ENCODE measurements around the gene FBXW11. TPM values are rescaled to one million over a fixed set of nuclear protein-coding genes. Genes with fewer than 3 reads are reported as not detected.

FBXW11 gene
- total RNA-seq, 4 donors from 2014 or later: 40.7 to 76.7 (median 49.1) TPM

DNA sequence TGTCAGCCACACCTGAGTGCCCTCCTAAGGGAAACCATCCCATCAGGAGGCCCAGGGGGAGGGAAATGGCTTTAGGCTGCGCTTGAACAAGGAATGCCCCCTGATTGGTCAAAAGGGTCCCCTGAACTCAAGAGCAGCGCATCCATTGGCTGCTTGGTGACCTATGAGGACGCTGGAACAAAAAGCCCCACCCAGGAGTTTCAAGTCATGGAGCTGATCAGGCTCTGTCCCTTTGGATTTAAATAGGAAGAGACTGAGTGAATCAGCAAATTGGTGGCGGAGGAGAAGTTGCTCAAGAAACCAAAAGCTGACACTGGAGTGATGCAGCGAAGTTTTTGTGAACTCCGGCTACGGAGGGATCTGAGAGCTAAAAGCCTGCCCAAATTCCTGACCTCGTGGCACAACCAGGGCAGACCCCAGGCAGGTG, 154.2 kb downstream of the FBXW11 start:
- no peaks in the 10 kb centered on the region for H3K9me3 ChIP-seq
- no peaks in the 10 kb centered on the region for H3K27me3 ChIP-seq
- H3K4me1 ChIP-seq: no peaks in the 10 kb centered on the region
- TF ChIP-seq, protein P1, sequence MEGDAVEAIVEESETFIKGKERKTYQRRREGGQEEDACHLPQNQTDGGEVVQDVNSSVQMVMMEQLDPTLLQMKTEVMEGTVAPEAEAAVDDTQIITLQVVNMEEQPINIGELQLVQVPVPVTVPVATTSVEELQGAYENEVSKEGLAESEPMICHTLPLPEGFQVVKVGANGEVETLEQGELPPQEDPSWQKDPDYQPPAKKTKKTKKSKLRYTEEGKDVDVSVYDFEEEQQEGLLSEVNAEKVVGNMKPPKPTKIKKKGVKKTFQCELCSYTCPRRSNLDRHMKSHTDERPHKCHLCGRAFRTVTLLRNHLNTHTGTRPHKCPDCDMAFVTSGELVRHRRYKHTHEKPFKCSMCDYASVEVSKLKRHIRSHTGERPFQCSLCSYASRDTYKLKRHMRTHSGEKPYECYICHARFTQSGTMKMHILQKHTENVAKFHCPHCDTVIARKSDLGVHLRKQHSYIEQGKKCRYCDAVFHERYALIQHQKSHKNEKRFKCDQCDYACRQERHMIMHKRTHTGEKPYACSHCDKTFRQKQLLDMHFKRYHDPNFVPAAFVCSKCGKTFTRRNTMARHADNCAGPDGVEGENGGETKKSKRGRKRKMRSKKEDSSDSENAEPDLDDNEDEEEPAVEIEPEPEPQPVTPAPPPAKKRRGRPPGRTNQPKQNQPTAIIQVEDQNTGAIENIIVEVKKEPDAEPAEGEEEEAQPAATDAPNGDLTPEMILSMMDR (IDR thresholded peaks at IDR 0.05): no peak
- TF ChIP-seq POLR2A (IDR thresholded peaks at IDR 0.05): no peak
- no peak for DNase-seq
- H3K4me3 ChIP-seq: no peak overlapping the region
- H3K27ac ChIP-seq: no peak overlapping the region
- H3K36me3 ChIP-seq: no peaks in the 10 kb centered on the region

DNA sequence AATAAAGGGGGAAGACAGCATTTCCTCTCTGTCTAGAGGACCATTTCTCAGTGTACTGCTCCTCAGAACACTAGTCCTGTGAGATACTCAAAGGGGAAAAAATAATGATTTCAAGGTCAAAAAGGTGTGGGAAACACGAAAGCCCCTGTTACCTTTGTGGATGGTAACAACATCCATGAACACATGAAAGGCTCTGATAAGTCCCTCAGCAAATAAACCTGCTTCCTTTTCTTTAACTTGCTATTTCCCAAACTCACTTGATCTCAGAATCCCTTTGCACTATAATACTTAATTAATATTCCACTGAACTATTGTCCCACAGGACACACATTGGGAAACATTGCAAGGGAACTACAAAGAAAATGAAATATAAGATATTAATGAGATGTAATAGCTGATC, 155.2 kb downstream of the FBXW11 start:
- Histone ChIP-seq H3K27ac (no peak overlapping the region), H3K9me3 (no peaks in the 10 kb centered on the region), H3K4me1 (no peaks in the 10 kb centered on the region), H3K4me3 (no peak overlapping the region), H3K27me3 (no peaks in the 10 kb centered on the region), H3K36me3 (no peaks in the 10 kb centered on the region)
- TF ChIP-seq POLR2A (IDR thresholded peaks at IDR 0.05): no peak
- TF ChIP-seq, protein P1 (IDR thresholded peaks at IDR 0.05): no peak
- DNase-seq: no peak

DNA sequence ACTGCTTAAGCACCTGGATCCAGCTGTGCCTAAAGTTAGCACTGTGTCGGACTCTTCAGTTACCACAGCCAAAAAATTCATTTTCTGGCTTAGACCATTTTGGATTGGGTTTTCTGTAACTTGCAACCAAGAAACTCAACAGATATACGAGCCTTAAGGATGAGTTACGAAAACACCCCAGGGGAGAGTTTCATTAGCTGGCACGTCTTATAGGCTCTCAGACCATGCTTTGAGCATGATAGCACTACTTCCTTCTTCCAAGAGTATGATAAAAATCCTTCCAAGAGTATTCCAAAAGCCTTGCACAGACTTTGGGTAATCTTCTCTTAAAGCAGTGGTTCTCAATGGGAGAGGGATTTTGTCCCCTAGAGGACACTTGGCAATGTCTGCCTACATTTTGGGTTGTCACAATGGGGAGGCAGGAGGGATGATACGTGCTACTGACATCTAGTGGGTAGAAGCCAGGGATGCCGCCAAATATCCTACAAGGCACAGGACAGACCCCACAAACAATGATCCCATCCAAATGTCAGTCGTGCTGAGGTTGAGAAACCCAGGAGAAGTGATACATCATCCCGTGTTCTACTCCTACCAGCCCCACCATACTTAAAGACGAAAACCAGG, 156.0 kb downstream of the FBXW11 start:
- Histone ChIP-seq H3K36me3 (no peaks in the 10 kb centered on the region), H3K27ac (no peak overlapping the region), H3K9me3 (no peaks in the 10 kb centered on the region), H3K4me3 (no peak overlapping the region), H3K4me1 (no peaks in the 10 kb centered on the region), H3K27me3 (no peaks in the 10 kb centered on the region)
- no peak for DNase-seq
- TF ChIP-seq, protein P1 (IDR thresholded peaks at IDR 0.05): no peak
- no peak for TF ChIP-seq POLR2A (IDR thresholded peaks at IDR 0.05)

DNA sequence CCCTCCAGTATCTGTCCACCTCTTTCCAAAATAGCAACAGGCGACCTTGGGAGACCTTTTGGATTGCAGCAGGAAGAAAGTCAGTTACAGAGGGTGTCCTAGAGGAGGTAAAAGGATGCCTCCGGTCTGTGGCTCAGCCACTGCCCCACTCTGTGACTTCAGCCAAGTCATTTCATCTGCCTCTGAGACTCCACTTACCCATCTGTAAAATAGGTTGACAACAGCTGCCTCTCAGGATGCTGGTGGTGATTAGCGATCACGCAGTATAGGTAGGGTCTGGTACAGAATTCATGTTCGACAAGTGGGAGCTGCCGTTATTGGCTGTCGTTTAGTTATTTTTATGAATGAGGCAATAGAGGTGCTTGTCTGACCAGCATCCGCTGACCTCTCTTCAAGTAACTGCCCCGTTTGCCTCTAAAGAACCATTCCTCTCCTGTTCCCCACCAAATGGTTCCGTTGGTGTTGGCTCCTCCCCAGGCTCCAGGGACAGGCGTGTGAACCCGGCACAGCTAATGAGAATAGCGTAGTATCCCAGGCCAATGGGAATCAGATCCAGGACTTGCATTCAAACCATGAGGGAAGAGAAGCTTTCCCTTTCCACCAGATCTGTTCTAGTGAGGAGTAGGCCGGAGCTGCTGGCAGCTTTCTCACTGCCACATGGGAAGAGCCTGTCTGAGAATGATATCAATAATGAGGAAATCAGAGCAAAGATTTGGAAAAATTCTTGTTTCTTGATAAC, 156.7 kb downstream of the FBXW11 start:
- no peak overlapping the region for H3K4me3 ChIP-seq
- no peaks in the 10 kb centered on the region for H3K36me3 ChIP-seq
- no peaks in the 10 kb centered on the region for H3K27me3 ChIP-seq
- no peaks in the 10 kb centered on the region for H3K9me3 ChIP-seq
- DNase-seq: no peak
- no peak overlapping the region for H3K27ac ChIP-seq
- H3K4me1 ChIP-seq: no peaks in the 10 kb centered on the region
- TF ChIP-seq, protein P1 (IDR thresholded peaks at IDR 0.05): no peak
- no peak for TF ChIP-seq POLR2A (IDR thresholded peaks at IDR 0.05)

DNA sequence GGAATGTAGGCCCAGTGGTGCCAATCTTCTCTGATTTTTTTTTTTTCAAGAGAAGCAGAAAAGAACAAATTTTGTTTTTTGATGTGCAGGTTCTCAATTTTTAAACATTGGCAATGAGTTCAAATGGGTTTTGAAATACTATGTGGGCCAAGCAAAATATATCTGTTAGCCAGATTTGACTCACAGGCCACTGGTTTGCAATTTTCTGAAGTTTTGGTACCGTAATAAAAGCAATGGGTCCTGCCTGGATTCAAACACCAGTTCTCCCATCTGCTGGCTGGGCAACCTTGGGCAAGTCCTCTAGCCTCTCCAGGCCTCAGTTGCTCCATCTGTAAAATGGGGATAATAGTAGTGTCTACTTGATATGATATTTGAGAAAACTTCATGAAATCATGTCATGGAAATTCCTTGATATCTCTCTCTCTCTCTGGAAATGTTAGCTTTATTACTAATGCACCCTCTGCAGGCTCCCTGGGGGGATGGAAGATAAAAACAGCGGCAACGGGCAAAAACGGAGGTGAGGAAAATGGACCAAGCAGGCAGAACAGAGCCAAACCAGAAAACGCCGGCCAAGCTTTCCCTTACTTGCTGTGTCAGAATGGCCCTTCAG, 157.4 kb downstream of the FBXW11 start:
- TF ChIP-seq, protein P1 (IDR thresholded peaks at IDR 0.05): no peak
- TF ChIP-seq POLR2A (IDR thresholded peaks at IDR 0.05): no peak
- no peaks in the 10 kb centered on the region for H3K36me3 ChIP-seq
- no peak overlapping the region for H3K4me3 ChIP-seq
- no peaks in the 10 kb centered on the region for H3K4me1 ChIP-seq
- no peaks in the 10 kb centered on the region for H3K9me3 ChIP-seq
- DNase-seq: no peak
- no peak overlapping the region for H3K27ac ChIP-seq
- H3K27me3 ChIP-seq: no peaks in the 10 kb centered on the region
